ENCODE data around the gene SLC6A17.

Gene SLC6A17

DNA sequence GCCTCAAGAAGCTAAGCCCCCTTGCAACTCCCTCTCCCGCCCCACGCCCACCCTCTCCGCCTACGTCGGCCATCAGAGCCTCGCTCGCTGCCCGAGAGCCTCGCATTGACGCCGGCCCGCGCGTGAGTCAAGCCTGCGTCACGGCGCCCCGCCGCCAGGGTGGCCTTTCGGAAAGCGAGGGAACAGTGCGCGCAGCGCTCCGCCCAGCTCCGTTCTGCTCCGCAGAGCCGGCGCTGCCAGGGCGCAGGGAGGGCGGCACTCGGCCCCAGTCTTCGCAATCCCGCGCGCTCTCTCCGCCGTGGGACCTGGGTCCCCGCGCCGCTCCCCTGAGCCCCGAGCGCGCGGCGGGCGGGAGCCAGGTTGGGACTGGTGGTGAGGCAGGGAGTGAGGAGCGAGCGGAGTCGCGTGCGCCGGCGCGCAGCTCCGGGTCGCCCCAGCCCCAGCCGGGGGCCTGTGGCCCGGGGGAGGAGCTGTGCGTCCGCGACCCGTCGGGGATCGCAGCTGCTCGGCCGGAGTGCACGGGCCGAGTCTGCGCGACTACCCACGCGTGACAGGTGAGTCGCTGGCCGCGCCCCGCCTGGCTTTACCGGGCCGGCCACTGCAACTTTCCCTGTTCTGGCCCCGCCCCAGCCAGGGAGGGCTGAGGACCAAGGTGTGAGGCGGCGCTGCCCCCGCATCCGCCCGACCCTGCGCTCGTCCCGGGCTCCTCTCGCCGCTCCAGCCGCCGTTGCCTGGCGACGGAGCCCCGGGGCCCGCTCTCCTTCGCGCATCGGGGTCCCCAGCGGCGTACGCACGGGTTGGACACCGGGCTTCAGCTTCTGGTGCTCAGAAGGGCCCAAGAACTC lies at the start of gene SLC6A17:
TSS of gene SLC6A17 (plus strand) at position 165 of the 845 bp plus-strand sequence. CDS start 16,436 bp downstream, outside the sequence.
- DNase-seq: peak; percentile 21

DNA sequence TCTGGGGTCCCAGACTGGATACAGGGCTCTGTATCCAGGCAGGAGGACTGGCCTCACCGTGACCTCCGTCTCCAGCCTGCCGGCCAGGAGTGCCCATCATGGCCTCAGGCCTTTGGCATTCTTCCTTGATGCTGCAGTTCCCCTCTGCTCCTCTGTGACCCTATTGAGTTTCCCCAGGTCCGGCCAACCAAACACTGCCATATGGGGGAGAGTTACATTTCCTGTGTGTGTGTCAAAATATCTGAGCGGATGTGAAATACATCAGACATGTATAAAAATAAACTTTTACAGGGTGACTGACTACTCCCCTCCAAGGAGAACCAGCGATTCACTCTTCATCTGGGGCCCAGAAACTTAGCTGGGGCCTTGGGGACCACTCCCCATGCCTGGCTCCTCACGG lies 48.2 kb upstream of the SLC6A17 start:
- DNase-seq: no peak

DNA sequence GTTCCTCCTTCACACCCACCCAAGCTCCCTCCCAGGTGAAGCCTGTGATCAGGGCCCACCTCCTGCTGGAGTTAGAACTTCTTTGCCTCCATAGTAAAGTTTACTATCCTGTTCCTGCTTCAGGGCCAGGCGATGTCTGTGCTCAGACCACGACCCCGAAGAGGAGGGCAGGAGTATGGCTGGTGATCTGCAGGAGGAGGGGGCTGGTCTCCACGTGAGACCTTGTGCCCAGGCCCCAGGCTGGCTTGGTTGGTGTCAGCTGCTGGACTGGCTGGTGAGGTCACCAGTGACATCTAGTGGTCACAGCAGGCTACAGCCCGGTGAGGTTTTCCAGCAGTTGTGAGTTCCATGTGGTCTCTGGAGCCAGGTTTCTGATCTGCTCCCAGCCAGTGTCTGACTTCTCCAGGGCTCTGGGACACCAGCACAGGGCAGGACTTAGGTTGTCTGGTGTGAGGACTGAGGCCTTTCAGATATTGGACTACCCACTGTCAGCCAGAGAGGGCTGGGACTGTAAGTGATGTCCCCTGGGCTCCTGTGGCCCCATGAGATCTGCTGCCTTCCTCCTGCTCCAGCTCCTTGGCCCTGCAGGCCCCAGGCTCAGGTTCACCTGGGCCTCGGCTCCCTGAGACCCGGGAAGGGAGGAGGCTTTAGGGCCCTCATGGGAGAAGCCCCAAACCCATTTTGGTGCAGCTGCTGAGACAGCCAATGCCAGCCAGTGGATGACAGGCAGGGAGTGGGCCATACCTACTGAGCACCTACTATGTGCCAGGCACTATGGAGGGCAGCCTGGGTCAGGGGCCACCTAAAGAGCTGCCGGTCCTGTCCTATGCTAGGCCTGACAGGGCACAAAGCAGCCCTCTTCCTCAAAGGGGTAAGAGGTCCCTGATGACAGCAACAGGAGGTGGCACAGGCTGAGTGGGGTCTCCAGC lies 44.0 kb upstream of the SLC6A17 start:
- DNase-seq: peak; percentile 38

DNA sequence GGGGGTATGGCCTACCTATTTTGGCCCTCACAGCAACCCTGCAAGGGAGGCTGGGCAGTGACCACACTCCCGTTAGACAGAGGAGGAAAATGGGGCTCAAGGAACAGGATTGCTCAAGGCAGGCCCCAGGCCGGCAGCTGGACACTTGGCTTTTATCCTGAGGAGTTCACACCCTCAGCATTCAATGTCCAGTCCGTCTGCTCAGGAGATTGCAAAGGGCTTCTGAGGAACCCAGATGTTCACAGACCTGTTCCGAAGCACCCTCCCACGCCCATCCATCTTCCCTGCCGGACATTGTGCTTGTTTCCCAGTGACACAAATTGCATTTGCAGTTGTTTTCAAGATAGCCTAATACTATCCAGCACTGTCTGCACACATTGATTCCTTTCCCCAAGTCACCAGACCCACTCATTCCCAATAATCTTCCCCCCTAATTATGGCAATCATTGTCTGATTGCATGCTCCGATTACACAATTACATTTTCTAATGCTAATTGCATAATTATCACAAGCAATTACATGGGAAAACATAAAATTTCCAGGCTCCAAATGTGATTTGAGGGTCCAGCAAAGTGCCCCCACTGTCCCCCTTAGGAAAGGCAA lies 42.3 kb upstream of the SLC6A17 start:
- DNase-seq: no peak

DNA sequence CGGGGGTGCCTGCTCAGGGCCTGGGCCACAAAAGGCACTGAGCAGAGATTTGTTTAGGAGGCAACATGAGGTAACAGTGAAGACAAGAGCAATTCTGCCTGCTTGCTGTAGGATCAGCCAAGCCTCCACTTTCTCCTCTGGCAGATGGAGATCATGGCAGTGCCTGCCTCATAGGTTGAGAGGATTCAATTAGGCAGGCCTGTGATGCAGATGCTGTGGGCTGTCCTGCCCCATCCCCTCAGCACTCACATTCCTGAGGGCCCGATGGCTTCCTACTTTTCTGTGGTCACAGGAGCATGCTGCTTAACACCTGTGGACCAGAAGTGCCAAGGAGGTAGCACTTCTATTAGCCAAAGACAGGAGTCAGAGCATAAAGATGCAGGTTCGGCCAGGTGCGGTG lies 39.2 kb upstream of the SLC6A17 start:
- DNase-seq: no peak

DNA sequence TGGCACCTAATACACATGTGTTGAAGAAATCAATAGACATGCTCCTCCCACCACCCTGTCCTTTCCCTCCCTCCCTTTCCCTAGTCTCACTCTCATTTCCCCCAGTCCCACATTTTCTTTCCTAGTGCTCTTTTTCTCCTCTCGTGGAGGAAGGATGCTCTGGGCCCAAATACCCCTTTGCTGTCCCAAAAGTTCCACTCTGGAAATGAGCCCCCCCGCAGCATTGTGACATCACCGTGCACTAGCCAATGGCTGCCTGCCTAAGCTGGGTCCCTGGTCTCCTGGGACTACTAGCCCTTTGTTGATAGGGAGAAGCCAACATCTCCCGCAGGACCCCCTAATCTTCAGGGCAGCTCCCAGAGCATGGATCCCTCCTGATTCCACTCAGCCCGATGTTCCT lies 38.2 kb upstream of the SLC6A17 start, which contains the start of gene UBL4B:
TSS of gene UBL4B (plus strand) at position 301 of the 400 bp plus-strand sequence. CDS start at position 393, 92 bp downstream.
- no peak for DNase-seq

DNA sequence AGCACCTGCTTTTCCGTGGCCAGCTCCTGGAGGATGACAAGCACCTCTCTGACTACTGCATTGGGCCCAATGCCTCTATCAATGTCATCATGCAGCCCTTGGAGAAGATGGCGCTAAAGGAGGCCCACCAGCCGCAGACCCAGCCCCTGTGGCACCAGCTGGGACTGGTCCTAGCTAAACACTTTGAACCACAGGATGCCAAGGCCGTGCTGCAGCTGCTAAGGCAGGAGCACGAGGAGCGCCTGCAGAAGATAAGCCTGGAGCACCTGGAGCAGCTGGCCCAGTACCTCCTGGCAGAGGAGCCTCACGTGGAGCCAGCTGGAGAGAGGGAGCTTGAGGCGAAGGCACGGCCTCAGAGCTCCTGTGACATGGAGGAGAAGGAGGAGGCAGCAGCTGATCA lies 37.6 kb upstream of the SLC6A17 start:
- DNase-seq: no peak

DNA sequence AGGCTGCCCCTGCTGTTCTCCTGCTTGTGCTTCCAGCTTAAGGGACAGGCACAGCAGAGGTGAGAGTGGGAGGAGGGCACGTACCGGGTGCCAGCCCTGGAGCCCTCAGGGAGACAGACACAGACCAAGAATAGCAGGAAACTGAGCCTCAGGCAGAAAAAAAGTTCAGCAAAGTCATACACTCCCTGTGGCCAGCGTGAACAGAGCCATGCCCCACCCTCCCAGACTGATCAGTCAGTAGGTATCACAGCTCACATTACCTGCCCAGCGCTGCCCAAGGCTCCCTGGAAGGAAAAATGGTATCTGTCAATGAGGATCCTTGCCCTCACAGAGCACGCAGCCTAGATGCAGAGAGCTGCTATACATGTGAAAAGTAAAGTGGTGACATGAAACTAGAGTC lies 36.7 kb upstream of the SLC6A17 start:
- DNase-seq: no peak

DNA sequence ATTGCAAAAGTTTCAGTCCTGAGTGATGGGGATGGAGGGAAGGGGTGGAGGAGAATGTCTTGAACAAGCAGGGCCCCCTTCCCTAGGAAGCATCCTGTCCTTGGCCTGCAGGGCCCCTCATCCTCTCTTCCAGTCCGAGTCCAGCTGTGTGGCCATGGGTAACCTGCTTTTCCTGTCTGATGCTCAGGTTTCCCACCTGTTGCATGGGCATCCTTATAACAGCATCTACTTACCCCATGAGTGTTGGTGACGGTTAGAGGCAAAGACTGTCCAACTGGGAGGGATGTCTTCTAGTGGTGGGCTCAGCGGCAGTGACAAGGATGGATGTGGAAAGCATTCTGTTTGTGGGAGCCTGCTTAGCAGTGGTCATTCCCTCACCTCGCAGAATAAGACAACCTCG lies 36.1 kb upstream of the SLC6A17 start:
- no peak for DNase-seq

DNA sequence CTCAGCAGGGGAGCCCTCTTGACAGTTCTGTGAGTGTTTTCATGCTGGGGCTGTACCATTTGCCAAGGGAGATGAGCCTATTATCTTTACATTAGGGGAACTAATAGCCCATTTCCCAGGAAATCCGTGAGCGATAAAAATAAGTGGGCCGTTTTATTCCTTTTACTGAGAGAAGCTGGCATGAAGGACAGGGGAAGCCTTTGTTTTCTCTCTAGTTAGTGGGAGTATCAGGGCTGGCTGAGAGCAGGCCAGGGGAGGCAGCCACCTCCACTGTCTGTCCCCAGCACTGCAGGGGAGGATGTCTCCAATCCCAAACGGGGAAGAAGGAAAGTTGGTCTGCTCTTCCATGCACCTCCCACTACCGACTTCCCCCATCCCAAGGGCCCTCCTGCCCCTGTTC lies 35.5 kb upstream of the SLC6A17 start:
- no peak for DNase-seq

DNA sequence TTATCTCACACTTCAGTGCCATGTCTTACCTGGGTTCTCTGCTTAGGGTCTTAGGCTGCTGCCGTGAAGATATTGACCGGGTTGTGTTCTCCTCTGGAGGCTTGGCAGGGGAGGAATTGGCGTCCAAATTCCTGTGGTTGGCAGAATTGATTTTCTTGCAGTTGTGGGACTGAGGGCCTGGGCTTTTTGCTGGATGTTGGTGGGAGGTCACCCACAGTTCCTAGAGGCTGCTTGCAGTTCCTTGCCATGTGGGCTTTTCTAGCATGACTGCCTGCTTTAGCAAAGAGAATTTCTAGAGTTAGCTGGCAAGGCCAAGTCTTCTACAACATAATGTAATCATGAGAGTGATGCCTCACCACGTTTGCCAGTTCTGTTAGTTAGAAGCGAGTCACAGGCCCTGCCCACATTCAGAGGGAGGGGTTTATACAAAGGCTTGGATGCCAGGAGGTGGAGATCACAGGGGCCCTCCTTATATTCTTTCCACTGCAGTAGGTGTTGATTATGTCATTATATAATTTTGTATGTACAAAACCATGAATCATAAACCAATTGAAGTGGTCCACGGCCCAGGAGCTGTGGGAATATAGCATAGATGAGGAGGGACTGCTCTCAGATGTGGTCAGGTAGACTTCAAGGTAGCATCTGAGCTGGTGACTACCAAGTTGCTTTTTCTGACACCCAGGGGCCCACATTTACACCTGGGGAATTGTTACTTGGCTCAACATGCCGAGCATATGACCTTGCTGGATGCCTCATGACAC lies 31.5 kb upstream of the SLC6A17 start:
- peak; percentile 42 for DNase-seq

DNA sequence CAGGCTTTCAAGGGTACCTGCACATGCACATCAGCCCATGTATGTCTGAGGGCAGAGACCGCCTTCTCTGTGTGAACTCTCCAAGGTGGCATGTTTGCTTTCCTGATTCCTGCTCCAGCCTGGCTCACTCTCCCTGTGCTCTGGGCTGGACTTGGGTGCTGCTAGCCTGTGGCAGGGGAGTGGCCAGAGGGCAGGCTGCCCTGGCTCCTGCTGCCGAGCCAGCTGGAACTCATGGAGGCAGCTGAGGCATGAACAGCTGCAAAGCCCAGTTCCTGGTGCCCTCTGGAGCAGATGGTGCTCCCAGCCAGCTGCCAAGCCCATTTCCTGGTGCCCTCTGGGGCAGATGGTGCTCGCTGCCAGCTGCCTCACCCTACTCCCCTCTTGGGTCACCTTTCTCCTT lies 30.5 kb upstream of the SLC6A17 start:
- no peak for DNase-seq

DNA sequence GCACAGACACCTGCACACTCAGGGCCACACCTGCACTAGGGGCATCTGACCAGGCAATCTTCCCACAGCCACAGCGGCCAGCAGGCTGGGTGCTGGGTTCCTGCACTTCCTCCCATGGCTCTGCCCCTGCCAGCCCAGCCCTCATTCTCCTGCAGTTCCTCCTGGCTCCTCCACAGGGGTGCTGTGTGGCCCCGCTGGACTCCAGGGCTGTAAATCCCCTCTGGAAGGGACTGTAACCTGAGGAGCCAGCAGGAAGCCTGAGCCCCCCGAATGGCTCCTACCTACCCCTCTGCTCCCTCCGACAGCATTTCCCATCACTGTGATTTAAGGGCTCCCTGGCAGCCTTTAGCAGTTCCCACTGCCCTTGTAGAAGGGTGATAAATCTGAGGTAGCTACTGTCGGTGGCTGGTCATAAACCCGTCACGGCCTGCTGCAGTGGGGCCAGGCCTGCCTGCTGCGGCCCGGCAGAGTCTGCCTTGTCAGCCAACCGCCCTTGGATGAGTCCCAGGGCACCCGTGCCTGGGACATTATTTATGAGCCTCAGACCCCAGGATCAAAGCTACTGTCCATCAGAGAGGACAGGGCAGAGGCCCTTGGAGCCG lies 29.2 kb upstream of the SLC6A17 start:
- DNase-seq: no peak

DNA sequence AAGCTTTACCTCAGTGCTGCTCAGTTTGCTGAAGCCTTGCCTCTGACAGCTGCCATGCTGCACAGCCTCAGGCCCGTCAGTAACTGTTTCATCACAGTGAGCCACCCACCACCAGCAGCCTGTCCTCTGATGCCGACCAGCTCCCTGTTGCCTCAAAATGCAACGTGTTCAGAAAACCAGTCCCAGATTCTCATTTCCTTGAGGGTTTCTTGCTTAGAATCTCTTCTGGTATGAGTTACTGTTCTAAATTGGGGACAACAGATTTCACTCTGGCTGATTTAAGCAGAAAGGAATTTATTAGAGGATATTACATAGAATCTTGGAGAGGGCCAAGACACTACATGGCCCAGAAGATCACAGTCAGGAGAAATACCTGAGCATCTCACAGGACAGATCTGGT lies 27.1 kb upstream of the SLC6A17 start:
- no peak for DNase-seq

DNA sequence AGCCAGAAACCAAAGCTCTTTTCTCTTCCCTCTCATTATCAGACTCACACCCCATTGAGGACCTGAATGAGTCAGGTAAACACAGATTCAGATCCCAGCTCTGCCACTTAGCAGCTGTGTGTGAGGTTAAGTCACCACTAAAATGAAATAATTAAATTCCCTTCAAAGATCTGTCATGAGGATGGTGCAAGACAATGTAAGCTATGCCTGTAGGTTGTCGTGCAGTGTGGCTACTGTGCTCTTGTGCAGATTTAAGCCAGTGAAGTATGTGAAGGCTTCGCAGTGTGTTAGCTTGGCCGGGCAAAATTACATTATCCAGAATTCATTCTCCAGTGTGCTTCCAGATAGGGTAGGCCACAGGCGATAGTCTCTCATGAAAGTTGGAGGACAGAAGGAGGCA lies 24.5 kb upstream of the SLC6A17 start:
- DNase-seq: no peak

DNA sequence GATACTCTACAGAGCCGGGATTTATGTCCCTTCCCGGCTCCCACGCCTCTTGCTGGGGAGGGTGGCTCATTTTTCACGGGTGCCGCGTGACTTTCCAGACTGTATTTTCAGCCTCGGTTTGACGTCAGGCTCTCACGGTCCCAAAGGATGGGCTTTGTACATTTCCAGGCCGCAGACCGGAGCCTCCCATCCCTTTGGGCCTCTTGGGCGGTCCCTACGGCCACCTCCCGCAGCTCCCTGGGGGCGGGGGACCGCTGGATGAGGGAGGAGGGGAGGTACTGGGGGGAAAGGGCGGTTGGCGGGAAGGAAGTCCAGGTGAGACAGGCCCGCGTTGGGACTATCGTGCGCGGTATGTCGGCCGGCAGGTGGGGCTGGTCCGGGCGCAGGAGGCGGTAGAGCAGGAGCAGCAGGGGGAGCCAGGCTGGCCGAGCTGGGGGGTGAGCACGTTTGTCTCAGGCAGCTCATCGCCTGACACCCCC lies 20.1 kb upstream of the SLC6A17 start:
- DNase-seq: no peak

DNA sequence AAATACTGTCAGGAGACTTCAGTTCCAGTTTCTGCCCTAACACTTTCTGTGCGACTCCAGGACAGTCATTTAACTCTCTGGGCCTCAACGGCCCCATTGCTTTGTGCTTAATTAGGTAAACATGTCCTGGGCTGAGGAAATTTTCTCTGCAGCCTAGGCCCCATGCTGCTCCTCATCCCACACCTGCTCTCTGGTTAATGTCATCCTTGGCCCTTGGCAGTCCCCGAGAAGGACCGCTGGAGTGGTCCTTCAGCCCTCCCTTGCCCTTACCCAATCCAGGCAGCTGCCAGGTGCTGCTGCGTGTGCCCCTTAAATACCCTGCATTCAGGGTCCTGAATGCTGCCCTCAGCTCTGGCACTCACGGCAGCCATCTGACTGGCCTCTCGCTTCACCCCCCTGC lies 19.3 kb upstream of the SLC6A17 start:
- no peak for DNase-seq

DNA sequence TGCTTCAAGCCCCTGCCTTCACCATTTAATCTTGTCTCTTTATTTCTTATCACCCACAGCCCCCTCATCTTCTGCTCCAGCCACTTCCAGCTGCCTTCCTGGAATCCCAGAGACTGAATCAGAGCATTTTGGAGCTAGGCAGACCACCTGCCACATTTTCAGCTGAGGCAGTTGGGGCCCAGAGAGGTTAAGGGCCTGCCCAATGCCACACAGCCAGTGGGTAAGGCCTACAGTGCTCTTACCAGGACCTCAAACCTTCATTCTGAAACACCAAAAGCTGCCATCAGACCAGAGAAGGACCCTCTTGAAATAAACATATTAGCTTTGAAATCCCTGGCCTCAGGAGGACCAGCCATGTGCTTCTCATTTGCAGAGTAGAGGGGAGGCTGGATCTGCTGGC lies 17.6 kb upstream of the SLC6A17 start:
- DNase-seq: no peak

DNA sequence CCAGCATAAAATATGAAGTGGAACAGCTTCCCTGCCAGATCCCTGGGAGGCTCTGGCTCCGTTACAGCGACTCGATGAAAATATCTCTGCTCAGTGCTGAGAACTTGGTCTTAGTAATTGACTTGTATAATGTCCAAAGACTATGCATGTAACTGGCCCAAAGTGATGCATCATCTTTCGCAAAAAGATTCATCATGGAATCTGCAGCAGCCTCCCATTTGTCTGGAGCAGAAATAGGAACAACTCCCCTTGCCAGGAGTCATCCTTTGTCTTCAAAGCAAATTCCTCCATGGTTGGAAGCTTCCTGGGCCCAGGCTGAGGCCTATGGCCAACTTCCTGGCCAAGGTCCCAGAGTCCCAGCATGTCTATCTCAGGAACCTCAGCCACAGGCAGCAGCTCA lies 16.9 kb upstream of the SLC6A17 start:
- no peak for DNase-seq

DNA sequence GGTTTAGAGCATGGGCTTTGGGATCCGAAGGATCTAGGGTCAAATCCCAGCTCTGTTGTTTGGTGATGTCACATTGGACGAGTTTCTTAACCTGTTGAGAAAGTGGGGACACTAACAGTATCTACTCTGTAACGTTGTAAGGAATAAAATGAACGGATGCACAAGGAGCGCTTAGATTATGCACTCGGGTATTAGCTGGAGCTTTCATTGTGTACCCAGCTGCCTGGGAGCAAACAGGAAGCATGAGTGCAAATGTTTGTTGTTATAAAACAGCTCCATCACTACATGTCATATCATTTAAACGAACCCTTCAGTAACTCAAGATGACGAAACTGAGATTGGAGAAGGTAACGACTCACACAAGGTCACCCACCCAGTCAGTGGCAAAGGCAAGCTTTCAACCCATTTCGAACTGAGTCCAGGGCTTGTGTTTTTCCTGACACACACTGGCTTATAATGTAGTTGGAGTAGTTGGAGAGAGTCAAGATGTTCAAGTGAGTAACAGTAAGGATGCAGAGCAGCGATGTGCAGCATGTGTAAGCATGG lies 16.2 kb upstream of the SLC6A17 start:
- no peak for DNase-seq

DNA sequence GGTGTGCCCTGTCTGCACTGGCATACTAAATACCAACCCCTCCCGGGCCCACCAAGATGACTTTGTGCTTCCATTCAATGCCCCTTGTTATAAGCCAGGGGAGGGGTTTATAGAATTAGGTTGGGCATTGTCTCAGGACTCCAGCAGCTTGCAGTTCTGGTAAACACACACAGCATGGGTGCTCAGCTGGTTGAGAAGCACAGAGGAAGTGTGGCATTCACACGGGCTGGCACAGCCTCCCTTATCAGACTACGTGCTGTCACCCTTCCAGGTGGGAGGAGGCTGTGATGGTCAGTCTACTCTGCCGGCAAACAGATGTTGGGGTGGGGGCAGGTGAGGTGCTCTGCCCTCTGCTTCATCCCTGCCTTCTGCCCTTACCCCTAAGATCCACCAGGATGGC lies 15.0 kb upstream of the SLC6A17 start:
- no peak for DNase-seq

DNA sequence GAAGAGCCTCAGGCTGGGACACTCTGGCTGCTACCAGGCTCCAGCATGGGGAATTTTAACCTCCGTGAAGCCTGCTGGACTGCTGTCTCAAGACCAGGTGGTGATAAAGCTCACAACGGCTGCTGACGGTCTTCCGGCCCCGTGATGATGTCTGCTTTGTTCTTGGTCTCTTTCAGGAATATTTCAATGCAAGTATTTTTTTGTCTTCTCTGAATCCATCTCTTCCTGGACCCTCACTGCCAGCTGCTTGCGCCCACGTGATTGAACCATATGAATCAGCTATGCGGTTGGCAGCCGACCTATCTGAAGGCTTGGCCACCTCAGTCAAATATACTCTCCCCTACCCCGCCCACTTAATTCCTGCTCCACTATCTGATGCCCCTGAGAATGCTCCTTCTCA lies 14.6 kb upstream of the SLC6A17 start:
- DNase-seq: no peak

All from kidney glomerular epithelial cell (primary cell).